Muscle of arm (tissue), 12 donors: ENCODE measurements around the gene TRAF2. TPM values are rescaled to one million over a fixed set of nuclear protein-coding genes. Genes with fewer than 3 reads are reported as not detected.
"Not testable (repeated sequence)": the region's sequence is repeated elsewhere in the genome, so short reads cannot be mapped to it uniquely, and the experiment has no call there.

Experiments
- DNase-seq: peaks from one replicate; pipeline ENCODE4 v3.0.0-alpha.2; 2013
- polyA plus RNA-seq, 12 donors: library from polyadenylated mRNA; unstranded; fragments of 120-200 nt; gene quantifications; one replicate each; pipeline ENCODE4 v1.2.1, GENCODE V29; 2013; ENCODE audit not compliant: insufficient read length in 12 of 12

TRAF2 gene
- polyA plus RNA-seq, 12 donors: 7.1 to 15.5 (median 9.1) TPM; not detected in 1

DNA sequence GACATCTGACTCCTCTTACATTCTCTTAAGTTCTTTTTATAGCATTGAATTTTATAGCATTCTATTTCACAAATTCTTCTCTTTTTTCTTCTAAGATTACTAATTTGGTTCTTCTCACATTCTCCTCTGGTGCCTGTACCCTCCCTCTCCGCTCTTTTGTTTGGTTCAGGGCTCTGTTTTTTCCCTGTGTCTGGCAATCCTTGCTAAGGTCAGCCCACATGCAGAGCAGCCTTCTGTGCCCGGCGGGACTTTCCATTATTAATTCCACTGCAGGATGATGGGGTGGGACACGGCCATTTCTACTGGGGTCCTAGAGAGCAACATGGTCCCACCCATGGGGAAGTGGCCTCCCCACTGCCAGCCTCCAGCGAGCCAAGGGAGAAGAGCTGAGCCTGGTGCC, 9.8 kb upstream of the TRAF2 start:
- DNase-seq: no peak

DNA sequence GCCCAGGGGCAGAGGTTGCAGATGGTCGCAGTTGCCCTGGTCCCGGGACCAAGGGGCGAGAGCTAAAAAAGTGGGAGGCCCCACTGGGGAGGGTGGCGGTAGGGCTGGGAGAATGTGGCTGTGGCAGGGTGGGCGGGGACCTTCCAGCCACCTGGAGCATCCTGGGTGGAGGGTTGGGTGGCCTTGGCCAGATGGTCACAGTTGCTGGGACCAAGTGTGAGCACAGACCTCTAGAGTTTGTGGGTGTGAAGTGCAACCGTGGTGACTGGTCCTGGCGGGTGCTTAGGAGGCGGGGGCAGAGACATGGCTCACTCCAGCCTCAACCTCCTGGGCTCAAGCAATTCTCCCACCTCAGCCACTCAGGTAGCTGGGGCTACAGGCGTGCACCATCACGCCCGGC, 5.7 kb upstream of the TRAF2 start:
- no peak for DNase-seq

DNA sequence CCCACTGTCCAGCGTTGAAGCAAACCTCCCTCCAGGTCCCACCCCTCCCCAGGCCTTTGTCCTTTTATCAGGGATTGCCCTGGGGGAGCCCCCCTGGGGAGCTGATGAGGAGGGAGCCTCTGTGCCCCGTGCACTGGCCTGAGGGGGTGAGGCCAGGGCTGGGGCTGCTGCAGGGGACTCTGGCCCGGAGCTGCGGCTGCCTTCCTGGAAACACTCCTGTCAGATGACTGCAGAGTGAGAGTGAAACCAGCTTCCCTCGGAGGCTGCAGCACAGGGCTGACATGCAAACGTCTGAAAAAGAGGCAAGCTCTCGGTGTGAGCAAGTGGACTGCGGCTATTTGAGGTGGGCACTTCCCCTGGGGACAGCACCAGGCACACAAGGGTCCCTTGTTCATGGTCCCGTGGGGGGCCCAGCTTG, 4.6 kb upstream of the TRAF2 start:
- no peak for DNase-seq

DNA sequence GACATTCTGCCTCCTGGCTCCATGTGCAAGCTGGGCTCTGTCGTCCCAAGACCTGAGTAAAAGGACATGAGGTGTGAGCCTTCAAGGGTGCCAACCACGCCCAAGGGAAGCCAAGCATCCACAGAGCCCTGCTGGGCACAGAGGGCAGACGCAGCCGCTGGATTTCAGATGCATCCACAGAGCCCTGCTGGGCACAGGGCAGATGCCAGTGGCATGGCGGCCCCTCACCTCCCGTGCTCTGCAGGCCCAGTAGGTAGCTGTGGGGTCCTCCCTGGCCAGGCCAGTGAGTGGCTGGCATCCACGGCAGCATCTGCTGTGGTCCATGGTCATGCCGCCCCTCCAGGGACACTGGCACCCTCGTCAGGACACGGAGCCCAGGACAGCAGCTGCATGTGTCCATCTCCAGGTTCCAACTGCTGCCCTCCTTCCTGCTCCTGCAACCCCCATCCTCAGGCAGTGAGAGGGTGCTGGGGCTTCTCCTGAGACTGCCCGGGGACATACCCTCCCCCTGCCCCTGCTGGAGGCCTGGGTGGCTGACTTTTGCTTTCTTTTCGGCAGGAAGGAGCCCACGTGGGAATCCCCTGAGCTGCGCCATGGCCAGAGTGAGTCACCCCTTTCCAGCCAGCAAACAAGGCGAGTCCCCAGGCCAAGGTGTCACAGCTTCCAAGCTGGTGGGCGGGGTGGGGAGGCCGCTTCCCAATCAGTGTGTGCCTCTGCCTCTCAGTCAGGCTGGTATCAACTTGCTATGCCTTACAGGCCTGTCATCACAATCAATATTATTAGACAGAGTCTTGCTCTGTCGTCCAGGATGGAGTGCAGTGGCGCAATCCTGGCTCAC, 4.0 kb upstream of the TRAF2 start:
- no peak for DNase-seq

DNA sequence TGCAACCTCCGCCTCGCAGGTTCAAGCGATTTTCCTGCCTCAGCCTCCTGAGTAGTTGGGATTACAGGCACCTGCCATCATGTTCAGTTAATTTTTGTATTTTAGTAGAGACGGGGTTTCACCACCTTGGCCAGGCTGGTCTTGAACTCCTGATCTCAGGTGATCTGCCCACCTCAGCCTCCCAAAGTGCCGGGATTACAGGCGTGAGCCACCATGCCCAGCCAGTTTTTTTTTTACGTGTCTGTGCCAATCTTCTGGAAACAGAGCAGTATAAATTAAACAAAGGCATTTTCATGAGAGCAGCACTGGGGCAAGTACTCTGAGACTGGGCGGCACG, 3.4 kb upstream of the TRAF2 start:
- not testable (repeated sequence) for DNase-seq

DNA sequence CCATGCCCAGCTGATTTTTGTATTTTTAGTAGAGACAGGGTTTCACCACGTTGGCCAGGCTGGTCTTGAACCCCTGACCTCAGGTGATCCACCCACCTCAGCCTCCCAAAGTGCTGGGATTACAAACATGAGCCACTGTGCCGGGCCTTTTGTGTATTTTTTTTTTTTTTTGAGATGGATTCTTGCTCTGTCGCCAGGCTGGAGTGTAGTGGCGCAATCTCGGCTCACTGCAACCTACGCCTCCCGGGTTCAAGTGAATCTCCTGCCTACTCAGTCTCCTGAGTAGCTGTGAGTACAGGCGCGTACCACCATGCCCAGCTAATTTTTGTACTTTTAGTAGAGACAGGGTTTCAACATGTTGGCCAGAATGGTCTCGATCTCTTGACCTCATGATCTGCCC, 2.6 kb upstream of the TRAF2 start:
- DNase-seq: not testable (repeated sequence)

DNA sequence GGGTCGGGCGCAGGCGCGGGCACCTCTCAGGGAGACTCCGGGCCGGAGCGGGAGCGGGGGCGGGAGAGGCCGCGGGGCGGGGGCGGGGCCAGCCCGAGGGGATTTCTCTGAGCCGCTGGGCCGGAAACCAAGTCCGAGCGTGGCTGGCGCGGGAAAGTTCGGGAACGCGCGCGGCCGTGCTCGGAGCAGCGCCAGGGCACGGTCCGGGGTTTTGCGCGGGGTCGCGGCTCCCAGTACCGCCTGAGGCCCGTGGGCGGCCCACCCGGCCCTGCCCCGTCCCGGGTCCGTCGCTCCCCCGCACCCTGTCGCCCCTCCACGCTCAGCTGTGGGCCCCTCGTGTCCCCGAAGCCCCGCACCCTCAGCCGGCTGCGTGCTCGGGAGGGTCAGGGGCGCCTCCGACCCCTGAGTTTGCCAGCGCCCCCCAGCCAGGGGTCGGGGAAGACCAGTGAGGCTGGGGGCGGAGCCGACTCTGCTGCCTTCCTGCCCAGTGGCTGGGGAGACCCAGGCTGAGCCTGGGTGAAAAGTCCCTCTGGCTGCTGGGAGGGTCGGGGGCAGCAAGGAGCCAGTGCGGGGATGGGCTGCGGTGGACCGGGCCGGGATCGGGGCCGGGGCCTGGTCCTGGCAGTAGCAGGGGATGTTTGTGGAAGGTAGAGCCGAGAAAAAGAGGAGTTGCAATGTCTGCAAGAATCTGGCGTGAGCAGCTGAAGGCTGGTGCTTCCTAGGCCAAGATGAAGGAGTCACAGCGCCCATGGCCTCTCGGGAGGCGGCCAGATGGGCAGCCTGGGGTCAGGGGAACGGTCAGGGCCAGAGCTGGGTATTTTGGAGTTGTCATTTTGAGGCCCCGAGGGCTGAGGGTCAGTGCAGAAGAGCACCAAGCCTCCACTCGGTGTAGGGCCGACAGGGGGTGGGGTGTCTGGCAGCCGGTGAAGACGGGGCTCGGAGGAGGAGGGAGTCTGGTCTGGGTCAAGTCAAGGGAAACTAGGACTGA, 588 bp downstream of the TRAF2 start:
- DNase-seq: peak; percentile 40

DNA sequence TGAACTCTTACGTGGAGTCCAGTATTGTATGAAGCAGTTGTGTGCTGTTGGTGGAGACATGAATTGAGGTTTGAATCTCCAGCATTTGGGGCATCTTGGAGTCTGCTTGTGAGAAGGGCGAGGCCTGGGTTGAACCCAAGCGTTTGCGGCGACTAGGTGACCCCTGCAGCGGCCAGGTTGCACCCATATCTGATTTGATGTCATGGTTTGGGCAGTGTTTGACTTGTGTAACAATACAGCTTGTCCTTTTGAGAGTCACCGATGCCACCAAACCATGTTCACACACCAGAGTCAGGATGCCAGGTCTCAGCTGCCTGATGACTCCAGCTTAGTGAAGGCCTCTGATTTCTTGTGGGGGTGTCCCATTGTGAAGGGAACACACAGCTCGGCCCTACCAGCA, 2.1 kb downstream of the TRAF2 start:
- DNase-seq: no peak

DNA sequence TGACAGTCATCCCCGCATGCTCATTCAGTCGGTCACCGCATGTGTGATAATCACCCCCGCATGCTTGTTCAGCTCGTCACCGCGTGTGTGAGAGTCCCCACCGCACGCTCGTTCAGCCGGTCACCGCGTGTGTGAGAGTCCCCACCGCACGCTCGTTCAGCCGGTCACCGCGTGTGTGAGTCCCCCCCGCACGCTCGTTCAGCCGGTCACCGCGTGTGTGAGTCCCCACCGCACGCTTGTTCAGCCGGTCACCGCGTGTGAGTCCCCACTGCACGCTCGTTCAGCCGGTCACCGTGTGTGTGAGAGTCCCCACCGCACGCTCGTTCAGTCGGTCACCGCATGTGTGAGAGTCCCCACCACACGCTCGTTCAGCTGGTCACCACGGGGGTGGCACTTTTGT, 3.5 kb downstream of the TRAF2 start:
- DNase-seq: no peak

DNA sequence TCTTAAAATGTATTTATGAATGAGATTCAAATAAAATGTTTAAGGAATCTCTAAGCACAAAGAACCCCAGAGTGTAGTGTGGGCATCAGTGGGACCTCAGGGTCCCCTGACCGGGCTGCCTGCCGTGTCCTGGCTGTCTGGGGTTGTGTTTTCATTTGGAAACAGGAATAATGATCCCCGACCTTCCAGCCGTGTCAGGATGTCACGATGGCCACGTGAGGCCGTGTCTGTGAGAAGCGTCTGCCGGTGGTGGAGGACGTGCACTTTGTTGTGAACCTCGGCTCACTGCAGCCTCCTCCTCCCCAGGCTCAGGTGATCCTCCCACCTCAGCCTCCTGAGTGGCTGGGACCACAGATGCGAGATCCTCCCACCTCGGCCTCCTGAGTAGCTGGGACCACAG, 4.3 kb downstream of the TRAF2 start:
- DNase-seq: no peak

DNA sequence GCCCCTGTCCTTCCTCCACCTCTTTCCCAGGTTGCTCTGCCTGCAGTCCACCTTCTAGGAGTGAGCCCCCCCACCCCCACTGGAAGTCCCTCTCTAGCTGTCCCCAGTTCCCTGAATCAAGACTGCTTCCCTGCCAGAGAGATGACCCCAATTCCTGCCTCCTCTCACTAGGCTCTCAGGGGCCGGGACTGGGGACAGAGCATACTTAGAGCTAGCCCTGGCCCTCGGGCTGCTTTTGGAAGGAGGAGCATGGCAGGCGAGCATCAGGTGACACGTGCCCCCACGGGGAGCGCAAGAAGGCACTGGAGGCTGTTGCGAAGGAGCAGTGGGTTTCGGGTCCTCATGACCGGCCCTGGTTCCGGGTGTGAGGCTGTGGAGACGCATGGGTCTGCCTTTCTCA, 9.7 kb downstream of the TRAF2 start:
- DNase-seq: no peak

DNA sequence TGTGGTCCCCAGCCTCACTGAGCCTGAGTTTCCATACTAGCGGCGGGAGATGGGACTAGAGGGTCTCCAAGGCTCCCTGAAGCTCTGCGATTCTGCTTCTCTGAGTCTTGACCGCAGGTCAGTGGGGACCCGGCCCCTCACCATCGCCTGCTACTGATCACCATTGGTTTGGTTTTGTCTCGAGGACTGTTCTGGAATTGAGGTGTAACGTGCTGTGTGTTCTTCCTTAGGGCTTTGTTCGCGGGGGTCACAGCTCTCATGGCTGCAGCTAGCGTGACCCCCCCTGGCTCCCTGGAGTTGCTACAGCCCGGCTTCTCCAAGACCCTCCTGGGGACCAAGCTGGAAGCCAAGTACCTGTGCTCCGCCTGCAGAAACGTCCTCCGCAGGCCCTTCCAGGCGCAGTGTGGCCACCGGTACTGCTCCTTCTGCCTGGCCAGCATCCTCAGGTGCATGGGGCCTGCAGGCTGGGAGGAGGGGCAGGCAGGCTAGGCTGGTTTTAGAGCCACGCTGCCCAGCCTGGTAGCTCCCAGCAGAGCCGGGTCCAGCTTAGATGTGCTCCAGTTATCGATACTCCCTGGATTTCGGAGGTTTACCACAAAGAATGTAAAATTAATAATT, 12.3 kb downstream of the TRAF2 start:
- DNase-seq: no peak

DNA sequence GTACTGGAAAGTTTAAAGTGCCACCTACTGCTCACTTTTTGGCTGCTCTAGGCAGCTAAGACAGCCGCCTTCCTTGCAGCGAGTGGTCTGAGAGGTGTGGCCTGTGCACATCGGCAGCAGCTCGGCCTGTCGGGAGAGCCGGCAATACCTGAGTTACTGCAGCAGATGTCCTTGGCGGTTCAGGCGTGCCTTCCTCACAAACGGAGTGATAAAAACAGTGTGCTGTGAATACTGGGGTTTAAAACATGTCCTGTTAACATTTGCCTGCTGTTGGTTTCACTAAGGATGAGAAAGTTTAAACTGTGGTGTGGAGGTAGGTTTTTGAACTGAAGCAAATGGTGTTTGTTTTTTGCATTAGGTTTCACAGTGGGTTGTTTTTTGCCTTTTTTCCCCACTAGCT, 12.9 kb downstream of the TRAF2 start:
- DNase-seq: no peak

DNA sequence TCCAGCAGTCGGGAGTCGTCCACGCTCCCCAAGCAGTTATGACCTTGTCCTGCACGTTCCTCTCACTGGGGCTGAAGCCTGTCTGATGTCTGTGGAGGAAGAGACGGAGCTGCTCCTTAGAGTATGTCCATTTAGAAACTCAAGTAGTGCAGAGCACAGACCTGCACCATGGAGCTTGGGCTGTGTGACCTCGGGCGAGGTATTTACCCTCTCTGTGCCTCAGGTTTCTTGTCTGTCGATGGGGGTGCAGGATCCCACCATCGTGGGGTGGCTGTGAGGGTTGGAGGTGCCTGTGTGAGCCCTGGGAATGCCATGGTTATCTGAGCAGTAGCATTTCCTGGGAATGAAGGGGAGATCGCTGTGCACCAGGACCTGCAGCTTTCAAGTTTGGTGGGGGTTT, 14.2 kb downstream of the TRAF2 start:
- DNase-seq: no peak

DNA sequence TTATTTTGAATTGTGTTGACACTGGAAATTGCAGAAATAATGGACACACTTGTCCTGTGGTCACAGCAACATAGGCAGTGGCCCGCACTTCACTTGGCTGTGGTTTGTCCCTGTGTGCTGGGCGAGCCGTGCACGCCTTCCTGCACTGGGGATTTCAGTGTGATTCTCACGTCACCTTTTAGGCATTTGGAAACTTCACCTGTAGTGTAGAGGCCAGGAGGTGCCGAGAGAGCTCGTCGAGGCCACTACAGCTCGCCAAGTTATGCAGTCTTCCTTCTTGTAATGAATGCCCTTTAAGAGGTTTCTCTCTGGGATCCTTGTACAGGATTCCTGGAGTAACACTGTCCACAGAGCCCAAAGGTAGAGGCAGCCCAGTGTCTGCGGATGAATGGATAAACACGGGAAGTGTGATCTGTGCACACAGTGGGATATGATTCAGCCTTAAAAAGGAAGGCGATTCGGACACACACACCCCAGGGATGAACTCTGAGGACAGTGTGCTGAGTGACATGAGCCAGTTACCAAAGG, 14.7 kb downstream of the TRAF2 start:
- DNase-seq: no peak

DNA sequence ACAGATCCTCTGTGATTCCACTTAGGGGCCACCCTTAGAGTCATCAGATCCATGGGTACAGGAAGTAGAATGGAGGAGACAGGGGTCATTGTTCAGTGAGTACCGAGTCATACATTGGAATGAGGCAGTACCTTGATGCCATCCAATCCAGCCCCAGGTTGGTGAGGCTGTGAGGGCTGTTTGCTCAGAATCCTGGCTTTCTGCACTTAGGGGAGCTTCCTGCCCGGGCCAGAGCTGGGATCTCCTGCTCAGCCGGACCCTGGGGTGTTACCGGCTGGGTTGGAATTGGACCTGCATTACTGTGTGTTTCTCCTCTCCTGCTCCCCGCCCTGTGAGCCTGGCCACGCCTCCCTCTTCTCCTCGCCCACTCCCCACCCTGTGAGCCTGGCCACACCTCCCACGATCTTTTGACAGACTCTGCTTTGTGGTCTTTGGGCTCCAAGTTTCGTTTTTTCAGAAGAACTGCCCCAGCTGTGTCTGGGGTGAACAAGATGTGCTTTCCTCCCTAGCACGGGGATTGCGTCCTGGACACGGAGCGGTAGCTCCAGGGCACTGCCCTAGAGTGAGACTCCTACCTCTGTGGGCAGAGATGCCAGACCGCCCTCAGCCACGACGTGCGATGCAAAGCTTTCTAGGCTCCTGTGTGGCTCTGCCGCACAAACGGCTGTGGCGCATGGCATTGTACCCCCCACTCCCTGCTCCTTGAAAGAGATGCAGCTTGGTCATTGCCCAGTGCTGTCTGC, 15.4 kb downstream of the TRAF2 start:
- no peak for DNase-seq

DNA sequence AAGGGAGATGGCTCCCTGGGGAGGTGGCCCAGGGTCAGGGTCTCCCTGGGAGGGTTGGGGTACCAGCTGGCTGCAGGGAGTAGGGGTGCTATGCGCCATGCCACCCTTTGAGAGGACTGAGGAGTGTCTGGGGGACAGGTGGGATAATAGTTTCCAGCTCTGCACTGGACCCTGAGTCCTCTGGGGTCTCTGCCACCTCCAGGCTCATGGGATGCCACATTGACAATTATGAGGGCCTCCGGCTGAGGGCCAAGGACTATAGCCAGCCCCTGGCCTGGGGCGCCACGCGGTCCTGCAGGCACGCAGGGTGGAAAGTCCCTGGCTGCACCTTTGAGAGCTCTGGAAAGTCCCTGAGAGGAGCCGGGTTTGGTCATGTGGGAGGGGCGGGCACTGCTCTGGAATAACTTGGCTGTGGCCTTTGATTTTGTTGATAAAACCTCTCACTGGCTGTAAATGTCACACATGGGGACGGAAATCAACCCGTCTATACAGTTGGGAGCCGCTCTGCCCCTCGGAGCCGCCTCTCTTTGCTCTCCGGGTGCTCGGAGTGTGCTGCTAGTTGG, 16.0 kb downstream of the TRAF2 start:
- DNase-seq: no peak

DNA sequence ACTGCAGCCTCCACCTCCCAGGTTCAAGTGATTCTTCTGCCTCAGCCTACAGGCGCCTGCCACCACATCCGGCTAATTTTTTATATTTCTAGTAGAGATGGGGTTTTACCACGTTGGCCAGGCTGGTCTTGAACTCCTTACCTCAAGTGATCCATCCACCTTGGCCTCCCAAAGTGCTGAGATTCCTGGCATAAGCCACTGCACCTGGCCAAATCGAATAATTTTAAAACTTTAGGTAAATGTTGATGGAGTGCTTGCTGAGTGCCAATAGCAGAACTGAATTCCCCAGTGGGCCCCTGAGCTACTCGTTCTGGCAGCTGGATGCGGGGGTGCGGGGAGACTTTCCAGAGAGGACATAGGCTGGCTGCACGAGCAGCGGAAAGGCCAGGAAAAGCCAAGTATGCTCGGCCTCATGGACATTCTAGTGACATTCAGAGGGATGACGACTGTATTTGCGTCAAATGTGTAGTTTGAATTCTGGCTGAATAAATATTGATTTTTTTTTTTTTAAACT, 16.8 kb downstream of the TRAF2 start:
- no peak for DNase-seq

DNA sequence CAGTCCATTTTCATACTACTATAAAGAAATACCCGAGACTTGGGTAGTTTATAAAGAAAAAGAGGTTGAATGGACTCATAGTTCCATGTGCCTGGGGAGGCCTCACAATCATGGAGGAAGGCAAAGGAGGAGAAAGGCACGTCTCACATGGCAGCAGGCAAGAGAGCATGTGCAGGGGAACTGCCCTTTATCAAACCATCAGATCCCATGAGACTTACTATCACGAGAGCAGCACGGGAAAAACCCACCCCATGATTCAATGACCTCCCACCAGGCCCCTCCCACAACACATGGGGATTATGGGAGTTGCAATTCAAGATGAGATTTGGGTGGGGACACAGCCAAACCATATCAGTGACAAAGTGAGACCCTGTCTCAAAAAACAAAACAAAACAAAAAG, 19.9 kb downstream of the TRAF2 start:
- no peak for DNase-seq

DNA sequence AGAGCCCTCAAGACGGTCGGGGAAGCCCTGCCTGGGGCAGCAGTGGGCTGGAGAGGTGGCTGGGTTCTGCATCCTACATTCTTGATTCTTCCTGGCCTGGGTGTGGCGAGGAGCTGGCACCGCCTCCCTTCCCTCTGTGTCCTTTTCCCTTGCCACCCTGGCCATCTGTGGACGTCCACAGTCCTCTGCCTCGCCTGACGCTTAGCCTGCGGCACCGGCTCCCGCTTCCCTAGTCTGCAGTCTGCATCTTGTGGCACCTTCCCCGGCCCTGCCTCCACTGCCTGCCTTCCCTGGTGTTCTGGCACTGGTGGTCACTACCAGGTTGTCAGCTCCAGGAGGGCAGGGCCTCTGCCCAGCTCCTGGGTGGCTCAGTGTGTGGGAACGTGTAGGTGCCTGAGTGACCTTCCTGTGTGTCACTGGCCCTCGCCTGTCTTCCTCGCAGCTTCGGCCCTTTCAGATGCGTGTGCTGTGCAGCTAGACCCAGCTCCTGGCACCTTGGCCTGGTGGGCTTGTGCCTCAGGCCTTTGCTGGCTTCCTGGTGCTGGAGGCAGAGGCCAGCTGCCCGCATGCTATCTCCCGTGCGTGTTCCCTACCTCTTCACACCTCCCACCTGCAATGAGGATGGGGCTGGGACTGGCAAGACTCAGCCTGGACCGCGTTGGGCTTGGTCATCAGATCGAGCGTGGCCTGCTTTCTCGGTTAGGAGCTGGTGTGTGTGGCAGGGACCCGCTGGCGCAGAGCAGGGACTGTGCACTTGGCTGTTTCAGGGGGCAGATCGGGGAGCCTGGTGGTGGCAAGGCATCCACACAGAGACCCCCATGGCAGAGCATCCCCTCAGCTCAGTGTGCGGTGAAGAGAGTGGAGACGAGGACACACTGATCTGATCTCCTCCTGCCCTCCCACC, 20.9 kb downstream of the TRAF2 start:
- DNase-seq: no peak
